Measurements from ENCODE around the gene TMEM239. TPM values are rescaled to one million over a fixed set of nuclear protein-coding genes. Genes with fewer than 3 reads are reported as not detected.

The TMEM239 gene
- total and polyA plus RNA-seq, 8 donors = not detected

DNA sequence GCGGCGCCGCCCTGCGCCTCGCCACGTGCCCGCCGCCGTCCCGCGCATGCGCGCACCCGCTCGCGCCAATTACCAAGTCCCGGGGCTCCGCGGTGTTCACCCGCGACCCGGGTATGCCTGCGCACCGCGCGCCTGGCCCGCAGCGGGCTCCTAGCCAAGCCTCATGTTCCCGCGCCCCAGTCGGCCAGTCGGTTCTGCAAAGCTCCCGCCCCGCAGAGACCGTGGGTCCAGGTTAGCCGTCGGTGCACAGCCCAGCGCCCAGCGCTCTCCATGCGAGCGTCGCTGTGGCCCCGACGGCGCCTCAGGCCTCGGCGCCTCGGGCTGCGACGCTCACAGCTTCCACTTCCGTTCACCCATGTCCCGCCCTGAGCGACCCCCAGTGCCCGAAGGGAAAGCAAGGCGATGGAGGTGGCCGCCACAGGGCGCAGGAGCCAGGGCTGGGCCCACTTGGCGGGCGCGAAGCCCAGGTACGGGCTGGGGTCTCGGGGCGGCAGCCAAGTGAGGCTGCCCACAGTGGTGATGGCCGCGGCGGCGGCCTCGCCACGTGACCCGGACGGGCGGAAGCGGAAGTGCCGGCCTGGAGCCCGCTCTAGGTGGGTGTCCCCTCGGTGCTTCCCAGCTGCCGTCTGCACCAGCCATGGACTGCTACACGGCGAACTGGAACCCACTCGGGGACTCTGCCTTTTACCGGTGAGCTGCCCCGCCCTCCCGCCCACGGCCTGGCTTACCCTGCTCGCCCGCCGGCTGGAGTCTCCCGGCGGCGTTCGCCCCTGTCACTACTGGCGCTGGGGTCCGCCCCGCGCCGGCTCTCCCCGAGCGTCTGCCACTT, 24.2 kb downstream of the TMEM239 start, which contains the start of the genes PCED1A and VPS16:
Gene PCED1A (minus strand): TSS at position 518 of the 829 bp plus-strand sequence. CDS start 743 bp downstream, outside the sequence.
Gene VPS16 (plus strand): TSS at position 608 of the 829 bp plus-strand sequence. CDS start 30 bp downstream, at position 638.
- intact Hi-C loops (cut with DNase I) = no loop called here
- Histone ChIP-seq H3K36me3 (no peaks in the 10 kb centered on the region), H3K9me3 (no peaks in the 10 kb centered on the region), H3K4me3 (peak within 1 kb of the TSS; percentile 96 to 99 (median 96)), H3K27ac (peak within 1 kb of the TSS; percentile 73 to 92 (median 84)), H3K4me1 (peaks cover 6 to 10% (median 6%) of the 10 kb centered on the region in 3 donors), H3K27me3 (no peaks in the 10 kb centered on the region)
- TF ChIP-seq, protein P1, sequence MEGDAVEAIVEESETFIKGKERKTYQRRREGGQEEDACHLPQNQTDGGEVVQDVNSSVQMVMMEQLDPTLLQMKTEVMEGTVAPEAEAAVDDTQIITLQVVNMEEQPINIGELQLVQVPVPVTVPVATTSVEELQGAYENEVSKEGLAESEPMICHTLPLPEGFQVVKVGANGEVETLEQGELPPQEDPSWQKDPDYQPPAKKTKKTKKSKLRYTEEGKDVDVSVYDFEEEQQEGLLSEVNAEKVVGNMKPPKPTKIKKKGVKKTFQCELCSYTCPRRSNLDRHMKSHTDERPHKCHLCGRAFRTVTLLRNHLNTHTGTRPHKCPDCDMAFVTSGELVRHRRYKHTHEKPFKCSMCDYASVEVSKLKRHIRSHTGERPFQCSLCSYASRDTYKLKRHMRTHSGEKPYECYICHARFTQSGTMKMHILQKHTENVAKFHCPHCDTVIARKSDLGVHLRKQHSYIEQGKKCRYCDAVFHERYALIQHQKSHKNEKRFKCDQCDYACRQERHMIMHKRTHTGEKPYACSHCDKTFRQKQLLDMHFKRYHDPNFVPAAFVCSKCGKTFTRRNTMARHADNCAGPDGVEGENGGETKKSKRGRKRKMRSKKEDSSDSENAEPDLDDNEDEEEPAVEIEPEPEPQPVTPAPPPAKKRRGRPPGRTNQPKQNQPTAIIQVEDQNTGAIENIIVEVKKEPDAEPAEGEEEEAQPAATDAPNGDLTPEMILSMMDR (IDR thresholded peaks at IDR 0.05) = no peak
- ATAC-seq = peak; percentile 99 to 100 (median 99)
- no peak for FAIRE-seq
- DNase-seq = peak; percentile 83 to 95 (median 88)
- 4% methylated on average over 71 to 98 of the region's 98 CpGs for WGBS, 2 donors

DNA sequence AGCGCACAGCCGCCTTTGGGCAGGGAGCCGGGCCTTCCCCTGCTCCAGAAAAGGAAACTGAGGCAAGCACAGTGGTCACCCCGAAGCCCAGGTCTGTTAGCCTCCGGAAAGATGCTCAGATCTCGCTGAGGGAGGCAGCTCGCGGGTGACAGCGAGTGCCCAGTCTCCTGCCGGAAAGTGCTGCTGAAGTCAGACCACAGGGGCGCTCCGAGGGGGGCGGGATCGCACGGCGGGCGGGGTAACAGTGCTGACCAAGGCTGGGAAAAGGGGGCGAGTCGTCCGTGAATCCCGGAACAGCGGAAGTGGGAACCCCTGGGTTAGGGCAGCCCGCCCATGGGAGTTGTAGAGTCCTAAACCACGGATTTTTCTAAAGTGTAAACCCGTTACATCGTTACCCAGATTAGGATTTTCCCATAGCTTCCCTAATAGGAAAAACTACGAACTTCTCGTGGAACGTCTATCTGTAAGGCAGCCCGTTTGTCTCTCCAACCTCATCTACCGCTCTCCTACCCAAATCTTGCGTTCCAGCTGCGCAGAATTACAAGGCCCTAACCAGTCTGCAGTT, 24.9 kb downstream of the TMEM239 start:
- Histone ChIP-seq H3K27me3 (no peaks in the 10 kb centered on the region), H3K27ac (peak overlapping the region; percentile 73 to 92 (median 84)), H3K4me3 (peak overlapping the region; percentile 96 to 99 (median 96)), H3K9me3 (no peaks in the 10 kb centered on the region), H3K36me3 (no peaks in the 10 kb centered on the region), H3K4me1 (peaks cover 6 to 10% (median 6%) of the 10 kb centered on the region in 3 donors)
- DNase-seq (peak; percentile 38 to 75 (median 54)), FAIRE-seq (no peak), ATAC-seq (peak; percentile 17 to 68 (median 45))
- WGBS, 2 donors = 4 to 5% methylated on average over 33 of the region's 33 CpGs
- TF ChIP-seq, protein P1 (IDR thresholded peaks at IDR 0.05) = no peak
- intact Hi-C loops (cut with DNase I) = no loop called here

DNA sequence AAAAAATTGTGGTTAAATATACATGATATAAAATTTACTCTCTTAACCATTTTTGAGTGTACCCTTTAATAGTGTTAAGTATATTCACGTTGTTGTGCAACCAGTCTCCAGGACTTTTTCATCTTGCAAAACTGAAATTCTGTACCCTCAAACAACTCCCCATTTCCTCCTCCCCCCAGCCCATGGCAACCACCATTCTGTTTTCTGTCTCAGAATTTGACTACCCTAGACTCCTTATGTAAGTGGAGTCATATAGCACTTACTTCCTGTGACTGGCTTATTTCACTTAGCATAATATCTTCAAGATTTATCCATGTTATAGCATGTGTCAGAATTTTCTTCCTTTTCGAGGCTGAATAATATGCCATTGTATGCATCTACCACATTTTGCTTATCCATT, 29.4 kb downstream of the TMEM239 start:
- intact Hi-C loops (cut with DNase I) = no loop called here
- no peaks in the 10 kb centered on the region for H3K36me3 ChIP-seq
- no peak overlapping the region for H3K4me3 ChIP-seq
- H3K27ac ChIP-seq = no peak overlapping the region
- TF ChIP-seq, protein P1 (IDR thresholded peaks at IDR 0.05) = no peak
- WGBS, 2 donors = 83 to 93% methylated on average over 2 of the region's 2 CpGs
- no peaks in the 10 kb centered on the region for H3K27me3 ChIP-seq
- no peak for FAIRE-seq
- no peak for ATAC-seq
- H3K9me3 ChIP-seq = no peaks in the 10 kb centered on the region
- H3K4me1 ChIP-seq = peaks cover 0 to 8% (median 6%) of the 10 kb centered on the region in 3 donors
- no peak for DNase-seq

DNA sequence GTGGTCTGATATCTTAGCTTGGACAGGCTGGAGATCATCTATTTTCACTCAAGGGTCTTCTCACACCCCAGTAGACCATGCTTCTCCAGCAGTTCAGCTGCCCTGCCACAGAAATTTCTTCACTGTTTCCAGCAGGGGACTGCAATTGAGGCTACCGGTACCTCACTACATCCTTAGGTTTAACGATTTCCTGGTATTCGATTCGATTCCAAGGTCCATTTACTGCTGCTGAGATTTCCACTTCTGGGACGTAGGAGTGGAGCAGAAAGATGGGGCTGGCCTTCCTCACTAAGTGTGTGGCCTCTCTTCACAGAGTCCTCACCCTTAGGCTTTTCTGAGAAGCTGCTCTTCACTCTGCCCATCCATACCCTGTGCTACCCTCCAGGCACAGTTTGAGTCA, 30.5 kb downstream of the TMEM239 start:
- Histone ChIP-seq H3K27me3 (no peaks in the 10 kb centered on the region), H3K27ac (no peak overlapping the region), H3K9me3 (no peaks in the 10 kb centered on the region), H3K36me3 (no peaks in the 10 kb centered on the region), H3K4me1 (peaks cover 0 to 3% (median under 1%) of the 10 kb centered on the region in 3 donors), H3K4me3 (no peak overlapping the region)
- TF ChIP-seq, protein P1 (IDR thresholded peaks at IDR 0.05) = no peak
- intact Hi-C loops (cut with DNase I) = no loop called here
- ATAC-seq = no peak
- FAIRE-seq = no peak
- DNase-seq = no peak
- WGBS, 2 donors = 84 to 90% methylated on average over 5 of the region's 5 CpGs

All from pancreas (tissue), 10 donors.